ENCODE data around the gene ZFPL1.

ZFPL1 gene

GRCh38 chr11:65136515-65137096 lies 52.6 kb downstream of the ZFPL1 start:
- DNase-seq (ENCODE audit: low read depth in 2 of 2): no peak
- no peak overlapping the region for H3K4me3 ChIP-seq (replicated peaks in 1 of 2; ENCODE audit: low read depth in 2 of 2, low read length in 2 of 2)
- no peak for TF ChIP-seq CTCF (IDR thresholded peaks at IDR 0.05; ENCODE audit: low read depth, low read length)
